Upper lobe of left lung (tissue), 6 donors: Measurements from ENCODE around the gene JDP2. TPM values are rescaled to one million over a fixed set of nuclear protein-coding genes. Genes with fewer than 3 reads are reported as not detected.

Source experiments
- ATAC-seq, 2 donors: fragments of 200-7000 bp; cut with Tn5 transposase; one replicate each; pipeline ENCODE4 v1.9.1; 2022; ENCODE audit warnings: mild to moderate bottlenecking in 2 of 2, moderate library complexity in 2 of 2; ENCODE audit not compliant: low FRiP score in 2 of 2
- DNase-seq, 2 donors: peaks; one replicate each; pipeline ENCODE4 v3.0.0-alpha.2; 2019 to 2020
- H3K27ac ChIP-seq, 4 donors: fragments of 200-600 bp; sonication (generic); one replicate each; pipeline ENCODE4 v1.5.1; 2016 to 2019
- H3K27me3 ChIP-seq, 4 donors: fragments of 200-600 bp; sonication (generic); one replicate each; pipeline ENCODE4 v1.5.1; 2017 to 2019
- H3K36me3 ChIP-seq, 4 donors: fragments of 200-600 bp; sonication (generic); one replicate each; pipeline ENCODE4 v1.5.1; 2016 to 2019
- H3K4me1 ChIP-seq, 4 donors: fragments of 200-600 bp; sonication (generic); one replicate each; pipeline ENCODE4 v1.5.1; 2018 to 2019
- H3K4me3 ChIP-seq, 4 donors: fragments of 200-600 bp; sonication (generic); one replicate each; pipeline ENCODE4 v1.5.1; 2017 to 2019; ENCODE audit warnings: mild to moderate bottlenecking in 2 of 4, moderate library complexity in 1 of 4
- H3K9me3 ChIP-seq, 4 donors: fragments of 200-600 bp; sonication (generic); one replicate each; pipeline ENCODE4 v1.5.1; 2018 to 2019
- CTCF ChIP-seq, 6 experiments: fragments of 450-650 bp in 4 of 6; fragments of 200-600 bp in 2 of 6; sonication (generic) in 2 of 6; IDR thresholded peaks; one replicate each; pipeline ENCODE4 v1.5.1; 2016 to 2019; ENCODE audit warnings: antibody characterized with exemption in 6 of 6
- EP300 ChIP-seq, 4 donors: sonication (generic); formaldehyde crosslinking; IDR thresholded peaks; one replicate each; pipeline ENCODE4 v1.5.1; 2017; ENCODE audit warnings: antibody characterized with exemption in 4 of 4, control low read depth in 2 of 4
- POLR2A ChIP-seq, 4 donors: fragments of 450-650 bp; IDR thresholded peaks; one replicate each; pipeline ENCODE4 v1.5.1; 2016 to 2017; ENCODE audit warnings: antibody characterized with exemption in 4 of 4, mild to moderate bottlenecking in 2 of 4
- POLR2AphosphoS5 ChIP-seq, 2 donors: sonication (generic); formaldehyde crosslinking; IDR thresholded peaks; one replicate each; pipeline ENCODE4 v1.5.1; 2017; ENCODE audit warnings: antibody characterized with exemption in 2 of 2
- WGBS, 2 donors: methylation state at CpG; one replicate each; pipeline ENCODE4 v1.1.5; 2017 to 2018; 5-methylcytosine and 5-hydroxymethylcytosine counted together
- total RNA-seq, 6 donors: library from RNA; depleted of rRNA in 4 of 6; stranded (reverse); fragments of >200 nt in 4 of 6; gene quantifications; one replicate each; pipeline versions ENCODE4 v1.1.0 to v1.2.1, GENCODE V29; 2016 to 2021
- donor health status: DM: no; HTN: no; CAD: no; lungs with moderate emphysema.
- donor health status: DM: no; HTN: yes; CAD: no; lungs with severe emphysema.

Gene JDP2
- total RNA-seq, 6 donors from 2014 or later = 60.5 to 150 (median 110) TPM

- Histone ChIP-seq H3K27me3 (no peaks in the 10 kb centered on the region), H3K36me3 (peaks cover 5 to 74% (median 46%) of the 10 kb centered on the region in 4 donors), H3K4me1 (peaks cover 50 to 75% (median 60%) of the 10 kb centered on the region in 4 donors), H3K27ac (no peak overlapping the region), H3K9me3 (no peaks in the 10 kb centered on the region), H3K4me3 (no peak overlapping the region)
- ATAC-seq (no peak), DNase-seq (no peak)
- TF ChIP-seq EP300 (IDR thresholded peaks at IDR 0.05) (no peak), POLR2AphosphoS5 (IDR thresholded peaks at IDR 0.05) (no peak), POLR2A (IDR thresholded peaks at IDR 0.05) (no peak), CTCF (IDR thresholded peaks at IDR 0.05) (no peak)
- 89 to 92% methylated on average over 6 of the region's 6 CpGs for WGBS, 2 donors
These were observed 6.5 kb downstream of the JDP2 start for GRCh38 chr14:75434138-75434889.

GRCh38 chr14:75434890-75435248 is 7.0 kb downstream of the JDP2 start:
- peaks cover 5 to 80% (median 50%) of the 10 kb centered on the region in 4 donors for H3K36me3 ChIP-seq
- DNase-seq (peak in 1 of 2 donors; percentile 54), ATAC-seq (no peak)
- H3K27ac ChIP-seq = no peak overlapping the region
- TF ChIP-seq CTCF (IDR thresholded peaks at IDR 0.05) (no peak), POLR2AphosphoS5 (IDR thresholded peaks at IDR 0.05) (no peak), EP300 (IDR thresholded peaks at IDR 0.05) (no peak), POLR2A (IDR thresholded peaks at IDR 0.05) (no peak)
- no peaks in the 10 kb centered on the region for H3K9me3 ChIP-seq
- H3K4me1 ChIP-seq = peaks cover 44 to 70% (median 55%) of the 10 kb centered on the region in 4 donors
- 89 to 93% methylated on average over 7 to 9 of the region's 9 CpGs for WGBS, 2 donors
- H3K27me3 ChIP-seq = no peaks in the 10 kb centered on the region
- no peak overlapping the region for H3K4me3 ChIP-seq

GRCh38 chr14:75435473-75435872 is 7.7 kb downstream of the JDP2 start:
- H3K27ac ChIP-seq = no peak overlapping the region
- H3K27me3 ChIP-seq = no peaks in the 10 kb centered on the region
- H3K9me3 ChIP-seq = no peaks in the 10 kb centered on the region
- ATAC-seq (no peak), DNase-seq (no peak)
- H3K36me3 ChIP-seq = peaks cover 5 to 86% (median 53%) of the 10 kb centered on the region in 4 donors
- no peak overlapping the region for H3K4me3 ChIP-seq
- H3K4me1 ChIP-seq = peaks cover 44 to 70% (median 51%) of the 10 kb centered on the region in 4 donors
- 80 to 90% methylated on average over 6 of the region's 6 CpGs for WGBS, 2 donors
- TF ChIP-seq POLR2A (IDR thresholded peaks at IDR 0.05) (no peak), POLR2AphosphoS5 (IDR thresholded peaks at IDR 0.05) (no peak), CTCF (IDR thresholded peaks at IDR 0.05) (no peak), EP300 (IDR thresholded peaks at IDR 0.05) (no peak)

GRCh38 chr14:75437201-75438143 is 9.7 kb downstream of the JDP2 start:
- no peak overlapping the region for H3K4me3 ChIP-seq
- ATAC-seq = no peak
- peak overlapping the region in 2 of 4 donors; percentile 36 to 37 for H3K27ac ChIP-seq
- H3K36me3 ChIP-seq = peaks cover 5 to 98% (median 57%) of the 10 kb centered on the region in 4 donors
- H3K4me1 ChIP-seq = peaks cover 44 to 68% (median 48%) of the 10 kb centered on the region in 4 donors
- H3K27me3 ChIP-seq = no peaks in the 10 kb centered on the region
- WGBS, 2 donors = 66 to 79% methylated on average over 13 to 14 of the region's 14 CpGs
- no peaks in the 10 kb centered on the region for H3K9me3 ChIP-seq
- DNase-seq = peak in 1 of 2 donors; percentile 67
- TF ChIP-seq POLR2A (IDR thresholded peaks at IDR 0.05) (no peak), CTCF (IDR thresholded peaks at IDR 0.05) (no peak), POLR2AphosphoS5 (IDR thresholded peaks at IDR 0.05) (peak in 1 of 2 donors; percentile 20)
